MCF 10A (cell line): ENCODE results near the gene HCK. TPM values are rescaled to one million over a fixed set of nuclear protein-coding genes. Genes with fewer than 3 reads are reported as not detected.

Experiments
- BruUV-seq: library from RNA; stranded (reverse); fragments of 400-500 nt; replicated peaks from 2 replicates; lab custom pipeline; 2021; lab: Mats Ljungman, UMichigan
- CTCF ChIA-PET: fragments of 300-600 bp; sonication (Branson Sonifier 250); formaldehyde crosslinking; extraction: SDS; loops from one replicate; lab custom pipeline; 2021; ENCODE audit warnings: antibody characterized with exemption, inconsistent platforms; lab: Yijun Ruan, JAX
- POLR2A ChIA-PET: fragments of 300-600, 350-650 bp; sonication (Branson Sonifier 250); formaldehyde crosslinking; extraction: SDS; loops from one replicate; lab custom pipeline; 2020; ENCODE audit warnings: antibody characterized with exemption, inconsistent platforms; lab: Yijun Ruan, JAX
- DNase-seq: peaks from one replicate; pipeline ENCODE4 v3.0.0-alpha.2; 2018; ENCODE audit not compliant: unreplicated experiment
- H3K27ac Mint-ChIP-seq: one replicate; pipeline ENCODE4 v1.8.0; 2022; ENCODE audit warnings: mild to moderate bottlenecking, low read depth, mixed read lengths; ENCODE audit not compliant: unreplicated experiment
- H3K27me3 Mint-ChIP-seq: one replicate; pipeline ENCODE4 v1.8.0; 2022; ENCODE audit warnings: mixed read lengths; ENCODE audit not compliant: insufficient read depth, unreplicated experiment
- H3K36me3 Mint-ChIP-seq: one replicate; pipeline ENCODE4 v1.8.0; 2022; ENCODE audit warnings: mild to moderate bottlenecking, moderate library complexity, mixed read lengths; ENCODE audit not compliant: insufficient read depth, unreplicated experiment
- H3K4me1 Mint-ChIP-seq: one replicate; pipeline ENCODE4 v1.8.0; 2022; ENCODE audit warnings: mixed read lengths; ENCODE audit not compliant: insufficient read depth, unreplicated experiment
- H3K4me3 Mint-ChIP-seq: one replicate; pipeline ENCODE4 v1.8.0; 2022; ENCODE audit warnings: mild to moderate bottlenecking, moderate library complexity, mixed read lengths; ENCODE audit not compliant: unreplicated experiment
- H3K9me3 Mint-ChIP-seq: one replicate; pipeline ENCODE4 v1.8.0; 2022; ENCODE audit warnings: mixed read lengths; ENCODE audit not compliant: unreplicated experiment
- CTCF ChIP-seq: fragments of 200-600 bp; IDR thresholded peaks from one replicate; pipeline ENCODE4 v1.8.0; 2022; ENCODE audit warnings: antibody characterized with exemption, mild to moderate bottlenecking; ENCODE audit not compliant: unreplicated experiment
- intact Hi-C: fragments of 100-400 bp; cut with micrococcal nuclease; formaldehyde crosslinking; loops from 2 replicates; pipeline ENCODE4 v1.14.1; 2022
- total RNA-seq: library from RNA; stranded (reverse); gene quantifications from 2 replicates; pipeline ENCODE4 v1.2.3, GENCODE V29; 2022

The HCK gene
- total RNA-seq, 1 experiment from 2014 or later: not detected

- DNase-seq: no peak
- H3K4me3 Mint-ChIP-seq: no peak overlapping the region
- BruUV-seq: no TSS peak
- no peaks in the 10 kb centered on the region for H3K4me1 Mint-ChIP-seq
- TF ChIP-seq CTCF: no peak
- ChIA-PET CTCF (no interaction called here), POLR2A (no interaction called here)
- peaks cover 83% of the 10 kb centered on the region for H3K36me3 Mint-ChIP-seq
- intact Hi-C loops: no loop called here
- no peaks in the 10 kb centered on the region for H3K9me3 Mint-ChIP-seq
- H3K27ac Mint-ChIP-seq: no peak overlapping the region
- no peaks in the 10 kb centered on the region for H3K27me3 Mint-ChIP-seq
Measured at GRCh38 chr20:32140603-32141002, 88.6 kb downstream of the HCK start.

- DNase-seq: no peak
- BruUV-seq: no TSS peak
- Mint-ChIP-seq H3K4me1 (no peaks in the 10 kb centered on the region), H3K27me3 (no peaks in the 10 kb centered on the region), H3K27ac (no peak overlapping the region), H3K4me3 (no peak overlapping the region), H3K36me3 (peaks cover 88% of the 10 kb centered on the region), H3K9me3 (no peaks in the 10 kb centered on the region)
- no peak for TF ChIP-seq CTCF
- intact Hi-C loops: no loop called here
- POLR2A ChIA-PET: interaction anchor here (0.7 kb wide), 2 partner anchors 17 to 1824 kb away, joined by 3 to 4 read pairs; no protein-coding TSS in a partner anchor
- CTCF ChIA-PET: no interaction called here
Measured at GRCh38 chr20:32141465-32141980, 89.5 kb downstream of the HCK start.

- intact Hi-C loops: no loop called here
- Mint-ChIP-seq H3K36me3 (peaks cover 90% of the 10 kb centered on the region), H3K4me1 (no peaks in the 10 kb centered on the region), H3K27me3 (no peaks in the 10 kb centered on the region), H3K4me3 (no peak overlapping the region), H3K27ac (no peak overlapping the region), H3K9me3 (no peaks in the 10 kb centered on the region)
- POLR2A ChIA-PET: interaction anchor here (0.7 kb wide), 1 partner anchor 16 kb away, joined by 3 read pairs; no protein-coding TSS in a partner anchor
- no peak for DNase-seq
- CTCF ChIA-PET: interaction anchor here (0.6 kb wide), 1 partner anchor 290 kb away, joined by 4 read pairs; no protein-coding TSS in a partner anchor
- BruUV-seq: no TSS peak
- TF ChIP-seq CTCF: no peak
Measured at GRCh38 chr20:32142088-32142487, 90.0 kb downstream of the HCK start.

- H3K36me3 Mint-ChIP-seq: peaks cover 90% of the 10 kb centered on the region
- BruUV-seq: no TSS peak
- POLR2A ChIA-PET: interaction anchor here (0.7 kb wide), 1 partner anchor 9 kb away, joined by 3 read pairs; no protein-coding TSS in a partner anchor
- TF ChIP-seq CTCF: no peak
- no peak for DNase-seq
- H3K27me3 Mint-ChIP-seq: no peaks in the 10 kb centered on the region
- no peaks in the 10 kb centered on the region for H3K4me1 Mint-ChIP-seq
- H3K9me3 Mint-ChIP-seq: no peaks in the 10 kb centered on the region
- intact Hi-C loops: no loop called here
- CTCF ChIA-PET: interaction anchor here (0.6 to 1.4 kb wide), 2 partner anchors 8 to 570 kb away, joined by 6 to 9 read pairs; no protein-coding TSS in a partner anchor
- H3K27ac Mint-ChIP-seq: no peak overlapping the region
- no peak overlapping the region for H3K4me3 Mint-ChIP-seq
Measured at GRCh38 chr20:32142991-32143390, 90.9 kb downstream of the HCK start.
